ENCODE data around the gene DENND4C.
"Not testable (repeated sequence)": the region's sequence is repeated elsewhere in the genome, so short reads cannot be mapped to it uniquely, and the experiment has no call there.

The DENND4C gene

GRCh38 chr9:19229595-19230354 lies 718 bp upstream of the DENND4C start:
- peak; percentile 70 for DNase-seq

- DNase-seq: peak; percentile 39
Measured at GRCh38 chr9:19231126-19231903, 822 bp downstream of the DENND4C start.

- DNase-seq: no peak
Measured at GRCh38 chr9:19231904-19232822, 1.7 kb downstream of the DENND4C start.

GRCh38 chr9:19232823-19233194 lies 2.3 kb downstream of the DENND4C start:
- peak; percentile 29 for DNase-seq

GRCh38 chr9:19233344-19233743 lies 2.9 kb downstream of the DENND4C start:
- DNase-seq: no peak

- DNase-seq: no peak
Measured at GRCh38 chr9:19239955-19240354, 9.5 kb downstream of the DENND4C start.

GRCh38 chr9:19241728-19242127 lies 11.2 kb downstream of the DENND4C start:
- DNase-seq: no peak

- no peak for DNase-seq
Measured at GRCh38 chr9:19243366-19244033, 13.0 kb downstream of the DENND4C start.

- DNase-seq: no peak
Measured at GRCh38 chr9:19246891-19247290, 16.4 kb downstream of the DENND4C start.

GRCh38 chr9:19247420-19247819 lies 16.9 kb downstream of the DENND4C start:
- DNase-seq: no peak

- not testable (repeated sequence) for DNase-seq
Measured at GRCh38 chr9:19250346-19250745, 19.9 kb downstream of the DENND4C start.

GRCh38 chr9:19251203-19251602 lies 20.7 kb downstream of the DENND4C start:
- not testable (repeated sequence) for DNase-seq

- not testable (repeated sequence) for DNase-seq
Measured at GRCh38 chr9:19251622-19252021, 21.1 kb downstream of the DENND4C start.

GRCh38 chr9:19252174-19252884 lies 21.8 kb downstream of the DENND4C start:
- DNase-seq: no peak

GRCh38 chr9:19252885-19253219 lies 22.4 kb downstream of the DENND4C start:
- no peak for DNase-seq

- DNase-seq: no peak
Measured at GRCh38 chr9:19255112-19255511, 24.6 kb downstream of the DENND4C start.

GRCh38 chr9:19255821-19256220 lies 25.3 kb downstream of the DENND4C start:
- no peak for DNase-seq

- not testable (repeated sequence) for DNase-seq
Measured at GRCh38 chr9:19259665-19260255, 29.3 kb downstream of the DENND4C start.

GRCh38 chr9:19265602-19266001 lies 35.1 kb downstream of the DENND4C start:
- DNase-seq: not testable (repeated sequence)

GRCh38 chr9:19266778-19267384 lies 36.4 kb downstream of the DENND4C start:
- DNase-seq: not testable (repeated sequence)

- DNase-seq: no peak
Measured at GRCh38 chr9:19269582-19269981, 39.1 kb downstream of the DENND4C start.
